Measurements from ENCODE around the gene DEF6. TPM values are rescaled to one million over a fixed set of nuclear protein-coding genes. Genes with fewer than 3 reads are reported as not detected.
A peak's percentile ranks its signal among the peaks of the same experiment; 100 is the strongest.

The DEF6 gene
- total RNA-seq, 1 experiment from 2014 or later, result 0.59 TPM

DNA sequence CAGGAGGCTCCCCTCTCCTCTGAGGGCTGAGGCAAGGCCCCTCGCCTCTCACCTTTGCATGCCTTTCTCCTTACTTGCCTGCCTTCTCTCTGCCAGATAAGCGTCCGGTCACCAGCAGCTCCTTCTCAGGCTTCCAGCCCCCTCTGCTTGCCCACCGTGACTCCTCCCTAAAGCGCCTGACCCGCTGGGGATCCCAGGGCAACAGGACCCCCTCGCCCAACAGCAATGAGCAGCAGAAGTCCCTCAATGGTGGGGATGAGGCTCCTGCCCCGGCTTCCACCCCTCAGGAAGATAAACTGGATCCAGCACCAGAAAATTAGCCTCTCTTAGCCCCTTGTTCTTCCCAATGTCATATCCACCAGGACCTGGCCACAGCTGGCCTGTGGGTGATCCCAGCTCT, 23.5 kb downstream of the DEF6 start:
- BruUV-seq (replicated peaks), result no TSS peak
- in situ Hi-C loops (cut with HindIII; ENCODE audit: low pct_unique_long_range_greater_than_20kb, low sequenced_read_pairs), result no loop called here
- H3K4me3 ChIP-seq (ENCODE audit: low read depth in 2 of 2, low read length in 2 of 2), result no peak overlapping the region
- intact Hi-C loops (cut with micrococcal nuclease; ENCODE audit: unreplicated experiment), result no loop called here
- ATAC-seq, result no peak
- H3K27me3 ChIP-seq (ENCODE audit: control insufficient read depth, insufficient read depth, low read length), result peaks cover 6% of the 10 kb centered on the region; the same call in 1 of the 2 replicates
- H3K27ac ChIP-seq (ENCODE audit: low read length), result no peak overlapping the region
- DNase-seq (ENCODE audit: low read depth, low spot score), result no peak
- H3K4me1 ChIP-seq (ENCODE audit: control insufficient read depth, insufficient read depth, low read length), result no peaks in the 10 kb centered on the region; the same call in 1 of the 2 replicates
- ChIA-PET CTCF (no interaction called here), POLR2A (no interaction called here)
- TF ChIP-seq TCF7L2 (IDR thresholded peaks at IDR 0.05; ENCODE audit: low read depth, low read length) (no peak), POLR2AphosphoS5 (IDR thresholded peaks at IDR 0.05; ENCODE audit: low read depth, low read length) (no peak), SIN3A (IDR thresholded peaks at IDR 0.05; ENCODE audit: borderline replicate concordance, insufficient read depth, low read depth, low read length) (no peak)
- TF ChIP-seq, protein P1, sequence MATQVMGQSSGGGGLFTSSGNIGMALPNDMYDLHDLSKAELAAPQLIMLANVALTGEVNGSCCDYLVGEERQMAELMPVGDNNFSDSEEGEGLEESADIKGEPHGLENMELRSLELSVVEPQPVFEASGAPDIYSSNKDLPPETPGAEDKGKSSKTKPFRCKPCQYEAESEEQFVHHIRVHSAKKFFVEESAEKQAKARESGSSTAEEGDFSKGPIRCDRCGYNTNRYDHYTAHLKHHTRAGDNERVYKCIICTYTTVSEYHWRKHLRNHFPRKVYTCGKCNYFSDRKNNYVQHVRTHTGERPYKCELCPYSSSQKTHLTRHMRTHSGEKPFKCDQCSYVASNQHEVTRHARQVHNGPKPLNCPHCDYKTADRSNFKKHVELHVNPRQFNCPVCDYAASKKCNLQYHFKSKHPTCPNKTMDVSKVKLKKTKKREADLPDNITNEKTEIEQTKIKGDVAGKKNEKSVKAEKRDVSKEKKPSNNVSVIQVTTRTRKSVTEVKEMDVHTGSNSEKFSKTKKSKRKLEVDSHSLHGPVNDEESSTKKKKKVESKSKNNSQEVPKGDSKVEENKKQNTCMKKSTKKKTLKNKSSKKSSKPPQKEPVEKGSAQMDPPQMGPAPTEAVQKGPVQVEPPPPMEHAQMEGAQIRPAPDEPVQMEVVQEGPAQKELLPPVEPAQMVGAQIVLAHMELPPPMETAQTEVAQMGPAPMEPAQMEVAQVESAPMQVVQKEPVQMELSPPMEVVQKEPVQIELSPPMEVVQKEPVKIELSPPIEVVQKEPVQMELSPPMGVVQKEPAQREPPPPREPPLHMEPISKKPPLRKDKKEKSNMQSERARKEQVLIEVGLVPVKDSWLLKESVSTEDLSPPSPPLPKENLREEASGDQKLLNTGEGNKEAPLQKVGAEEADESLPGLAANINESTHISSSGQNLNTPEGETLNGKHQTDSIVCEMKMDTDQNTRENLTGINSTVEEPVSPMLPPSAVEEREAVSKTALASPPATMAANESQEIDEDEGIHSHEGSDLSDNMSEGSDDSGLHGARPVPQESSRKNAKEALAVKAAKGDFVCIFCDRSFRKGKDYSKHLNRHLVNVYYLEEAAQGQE (IDR thresholded peaks at IDR 0.05; ENCODE audit: insufficient read depth in 1 of 2, low read depth in 2 of 2, low read length in 1 of 2), result no peak
- TF ChIP-seq, protein P2, sequence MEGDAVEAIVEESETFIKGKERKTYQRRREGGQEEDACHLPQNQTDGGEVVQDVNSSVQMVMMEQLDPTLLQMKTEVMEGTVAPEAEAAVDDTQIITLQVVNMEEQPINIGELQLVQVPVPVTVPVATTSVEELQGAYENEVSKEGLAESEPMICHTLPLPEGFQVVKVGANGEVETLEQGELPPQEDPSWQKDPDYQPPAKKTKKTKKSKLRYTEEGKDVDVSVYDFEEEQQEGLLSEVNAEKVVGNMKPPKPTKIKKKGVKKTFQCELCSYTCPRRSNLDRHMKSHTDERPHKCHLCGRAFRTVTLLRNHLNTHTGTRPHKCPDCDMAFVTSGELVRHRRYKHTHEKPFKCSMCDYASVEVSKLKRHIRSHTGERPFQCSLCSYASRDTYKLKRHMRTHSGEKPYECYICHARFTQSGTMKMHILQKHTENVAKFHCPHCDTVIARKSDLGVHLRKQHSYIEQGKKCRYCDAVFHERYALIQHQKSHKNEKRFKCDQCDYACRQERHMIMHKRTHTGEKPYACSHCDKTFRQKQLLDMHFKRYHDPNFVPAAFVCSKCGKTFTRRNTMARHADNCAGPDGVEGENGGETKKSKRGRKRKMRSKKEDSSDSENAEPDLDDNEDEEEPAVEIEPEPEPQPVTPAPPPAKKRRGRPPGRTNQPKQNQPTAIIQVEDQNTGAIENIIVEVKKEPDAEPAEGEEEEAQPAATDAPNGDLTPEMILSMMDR (IDR thresholded peaks at IDR 0.05), result no peak
- no peaks in the 10 kb centered on the region for H3K36me3 ChIP-seq (ENCODE audit: control insufficient read depth, insufficient read depth, low read length)
- no peaks in the 10 kb centered on the region for H3K9me3 ChIP-seq (ENCODE audit: control insufficient read depth, insufficient read depth, low read depth, low read length)

DNA sequence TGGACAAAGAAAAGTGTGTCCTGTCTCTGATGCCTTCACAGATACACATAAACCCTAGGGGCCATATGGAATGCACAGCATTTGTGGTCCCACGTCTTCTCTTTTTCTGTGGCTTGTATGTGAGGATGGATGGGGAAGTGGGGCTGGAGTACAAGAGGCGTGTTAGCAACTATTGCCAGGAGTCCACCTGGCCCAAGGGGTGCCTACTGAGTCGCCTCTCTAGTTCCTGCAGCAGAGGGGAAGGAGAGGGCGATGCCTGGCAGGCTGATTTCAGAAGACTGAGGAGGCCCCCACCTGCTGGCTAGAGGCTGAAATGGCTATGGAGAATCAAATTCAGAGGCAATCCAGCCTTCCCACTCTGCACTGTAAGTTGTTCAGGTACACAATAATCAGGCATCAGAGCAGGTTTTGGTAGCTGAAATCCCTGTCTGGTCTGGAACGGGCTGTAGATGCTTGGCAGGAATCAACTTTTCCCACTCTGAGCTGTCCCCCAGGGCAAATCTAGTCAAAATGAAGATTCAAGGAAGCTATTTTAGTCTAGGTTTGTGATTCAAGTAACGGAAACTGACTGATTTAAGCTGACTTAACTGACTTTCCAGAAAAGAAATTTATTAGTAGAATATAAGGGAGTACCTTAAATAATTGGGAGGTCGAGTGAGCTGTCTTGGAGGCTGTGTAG, 29.9 kb downstream of the DEF6 start:
- ChIA-PET POLR2A (no interaction called here), CTCF (interaction anchor here (0.6 to 1.0 kb wide), 4 partner anchors 31 to 122 kb away, joined by 3 to 8 read pairs (median 4); no protein-coding TSS in a partner anchor)
- peak; percentile 95 for ATAC-seq
- Histone ChIP-seq H3K27ac (ENCODE audit: low read length) (no peak overlapping the region), H3K27me3 (ENCODE audit: control insufficient read depth, insufficient read depth, low read length) (no peaks in the 10 kb centered on the region; the same call in 1 of the 2 replicates), H3K9me3 (ENCODE audit: control insufficient read depth, insufficient read depth, low read depth, low read length) (no peaks in the 10 kb centered on the region), H3K36me3 (ENCODE audit: control insufficient read depth, insufficient read depth, low read length) (no peaks in the 10 kb centered on the region), H3K4me1 (ENCODE audit: control insufficient read depth, insufficient read depth, low read length) (no peaks in the 10 kb centered on the region), H3K4me3 (ENCODE audit: low read depth in 2 of 2, low read length in 2 of 2) (no peak overlapping the region)
- intact Hi-C loops (cut with micrococcal nuclease; ENCODE audit: unreplicated experiment), result no loop called here
- TF ChIP-seq, protein P2 (IDR thresholded peaks at IDR 0.05), result peak; percentile 86
- no peak for TF ChIP-seq SIN3A (IDR thresholded peaks at IDR 0.05; ENCODE audit: borderline replicate concordance, insufficient read depth, low read depth, low read length)
- BruUV-seq (replicated peaks), result no TSS peak
- DNase-seq (ENCODE audit: low read depth, low spot score), result no peak
- in situ Hi-C loops (cut with HindIII; ENCODE audit: low pct_unique_long_range_greater_than_20kb, low sequenced_read_pairs), result no loop called here

All from Panc1 (cell line).